Stimulated activated CD4-positive, alpha-beta T cell treated with anti-CD3 and anti-CD28 coated beads, Interleukin-15, amount 100 ng/mL, for 24 hours (primary cell): ENCODE measurements around the gene ADGRF3.
"Not testable (repeated sequence)": the region's sequence is repeated elsewhere in the genome, so short reads cannot be mapped to it uniquely, and the experiment has no call there.

Source experiments
- DNase-seq: peaks from one replicate; pipeline ENCODE4 v3.0.0-alpha.2; 2020

The ADGRF3 gene

GRCh38 chr2:26347286-26347865 is 787 bp upstream of the ADGRF3 start:
- DNase-seq: no peak

- peak; percentile 99 for DNase-seq
Observed at GRCh38 chr2:26345545-26346453, 790 bp downstream of the ADGRF3 start, which contains the start of gene SELENOI. Gene SELENOI (plus strand): TSS chr2:26346143. CDS start chr2:26346233, 90 bp downstream.

- no peak for DNase-seq
Observed at GRCh38 chr2:26345283-26345544, 1.4 kb downstream of the ADGRF3 start.

GRCh38 chr2:26344581-26345282 is 1.9 kb downstream of the ADGRF3 start:
- peak; percentile 55 for DNase-seq

DNA sequence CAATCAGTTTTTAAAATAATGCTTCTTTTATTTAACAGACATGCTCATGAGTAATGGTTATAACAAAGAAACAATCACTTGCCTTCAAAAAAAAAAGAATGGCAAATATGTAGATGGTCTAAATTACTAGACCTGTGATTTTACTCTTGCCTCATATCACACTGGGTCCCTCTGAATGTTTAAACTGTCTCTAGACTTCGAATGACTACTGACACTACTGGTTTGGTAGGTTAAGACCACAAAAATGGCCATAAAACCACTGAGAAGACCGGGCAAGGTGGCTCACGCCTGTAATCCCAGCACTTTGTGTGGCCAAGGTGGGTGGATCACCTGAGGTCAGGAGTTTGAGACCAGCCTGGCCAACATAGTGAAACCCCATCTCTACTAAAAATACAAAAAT is 5.8 kb downstream of the ADGRF3 start:
- no peak for DNase-seq

DNA sequence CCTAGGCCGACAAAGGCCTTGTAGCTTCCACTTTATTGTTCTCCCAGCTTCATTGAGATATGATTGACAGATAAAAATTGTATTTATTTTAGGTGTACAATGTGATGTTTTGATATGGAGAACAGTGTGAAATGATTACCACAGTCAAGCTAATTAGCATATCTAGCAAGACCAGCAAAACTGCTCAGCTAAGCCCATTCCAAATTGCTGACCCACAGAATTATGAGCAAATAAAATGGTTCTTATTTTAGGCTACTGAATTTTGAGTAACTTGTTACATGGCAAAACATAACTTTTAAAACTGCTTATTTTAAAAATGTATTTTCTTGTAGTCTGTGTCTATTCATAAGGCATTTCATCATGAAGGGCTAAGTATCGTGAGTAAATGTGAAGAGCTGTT is 9.3 kb downstream of the ADGRF3 start:
- no peak for DNase-seq

DNA sequence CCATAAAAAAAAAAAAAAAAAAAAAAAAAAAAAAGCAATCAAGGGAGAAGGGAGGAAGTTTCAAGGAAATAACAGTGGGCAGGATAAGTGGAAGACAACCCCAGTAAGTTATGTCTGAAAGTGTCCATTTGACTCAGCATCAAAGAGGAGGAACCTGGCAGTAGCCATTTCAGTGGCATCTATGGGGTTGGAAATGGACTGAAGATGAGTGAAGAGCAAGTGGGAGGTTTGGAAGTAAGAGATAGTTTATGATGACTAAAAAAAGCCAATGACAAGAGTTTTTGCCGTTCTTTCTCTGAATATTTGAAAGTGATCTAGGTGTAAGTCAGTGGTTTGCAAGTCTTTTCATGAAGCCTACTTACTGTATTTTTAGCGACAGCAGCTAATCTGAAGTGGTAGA is 9.9 kb downstream of the ADGRF3 start:
- no peak for DNase-seq

DNA sequence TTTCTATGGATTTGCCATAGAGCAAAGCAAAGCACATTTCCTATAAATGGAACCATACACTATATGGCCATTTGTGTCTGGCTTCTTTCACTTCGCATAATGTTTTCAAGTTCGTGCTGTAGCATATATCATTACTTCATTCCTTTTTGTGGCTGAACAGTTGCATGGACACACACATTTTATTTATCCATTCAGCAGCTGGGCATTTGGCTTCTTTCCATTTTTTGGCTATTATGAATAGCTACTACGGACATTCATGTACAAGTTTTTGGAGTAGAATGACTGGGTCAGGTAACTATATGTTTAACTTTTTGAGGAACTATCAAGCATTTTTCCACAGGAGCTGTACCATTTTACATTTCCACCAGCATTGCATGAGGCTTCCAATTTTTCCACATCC is 11.4 kb downstream of the ADGRF3 start:
- DNase-seq: no peak

DNA sequence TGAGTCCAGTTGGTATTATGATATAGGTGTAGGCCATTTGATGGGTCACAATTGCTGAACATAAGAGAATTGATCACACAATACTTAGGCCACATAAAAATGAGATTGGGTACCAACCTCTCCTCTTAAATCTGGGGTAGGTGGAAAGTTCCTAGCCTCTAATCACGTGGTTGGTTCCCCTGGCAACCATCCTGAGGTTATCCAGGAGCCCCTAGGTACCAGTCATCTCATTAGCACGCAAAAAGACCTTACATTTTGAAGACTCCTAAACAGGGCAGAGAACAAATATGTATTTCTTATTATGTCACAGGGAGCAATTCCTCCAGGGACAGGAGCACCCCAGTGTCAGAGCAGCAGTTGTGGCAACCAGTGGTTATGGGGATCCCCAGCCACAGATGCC is 13.3 kb downstream of the ADGRF3 start:
- no peak for DNase-seq

- not testable (repeated sequence) for DNase-seq
Observed at GRCh38 chr2:26331321-26331720, 15.3 kb downstream of the ADGRF3 start.

DNA sequence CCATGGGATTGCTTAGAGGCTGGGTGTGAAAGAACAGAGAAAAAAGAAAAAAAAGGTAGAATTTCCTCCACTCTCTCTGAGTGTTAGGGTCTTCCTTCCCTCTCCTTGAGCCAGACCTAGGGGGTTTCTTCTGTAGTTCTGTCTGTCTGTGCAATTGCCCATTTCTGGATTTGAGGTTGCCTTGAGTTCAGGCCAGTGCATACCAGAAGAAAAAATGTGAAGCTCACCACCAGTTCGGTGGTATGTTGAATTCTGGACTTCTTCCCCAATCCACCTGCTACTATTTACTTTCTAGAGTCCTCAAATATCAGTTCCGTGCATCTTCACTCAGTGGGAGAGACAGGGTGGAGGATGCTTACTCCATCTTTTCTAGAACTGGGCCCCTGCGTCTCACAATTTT is 16.0 kb downstream of the ADGRF3 start:
- no peak for DNase-seq

DNA sequence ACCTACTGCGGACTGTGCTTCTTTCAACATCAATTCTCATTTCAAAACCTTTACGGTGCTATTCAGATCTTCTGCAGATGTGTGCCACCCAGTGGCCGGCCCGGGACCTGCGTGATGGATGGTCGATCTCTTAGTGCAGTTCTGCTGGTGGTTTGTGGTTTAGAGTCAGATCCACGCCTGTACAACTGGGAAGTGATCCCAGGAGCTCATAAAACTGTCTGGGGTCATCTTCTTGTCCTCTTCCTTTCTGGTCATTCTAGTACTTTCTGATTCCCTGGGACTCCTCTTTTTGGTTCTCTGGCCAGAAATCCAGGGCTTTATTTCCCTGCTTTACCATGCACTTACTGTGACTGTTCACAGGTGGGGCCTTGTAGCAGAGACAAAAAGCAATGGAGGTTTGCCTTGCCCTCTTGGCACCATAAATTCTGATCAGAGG is 16.5 kb downstream of the ADGRF3 start:
- peak; percentile 90 for DNase-seq

- not testable (repeated sequence) for DNase-seq
Observed at GRCh38 chr2:26329083-26329482, 17.5 kb downstream of the ADGRF3 start.

GRCh38 chr2:26327291-26328272 is 19.0 kb downstream of the ADGRF3 start:
- no peak for DNase-seq

DNA sequence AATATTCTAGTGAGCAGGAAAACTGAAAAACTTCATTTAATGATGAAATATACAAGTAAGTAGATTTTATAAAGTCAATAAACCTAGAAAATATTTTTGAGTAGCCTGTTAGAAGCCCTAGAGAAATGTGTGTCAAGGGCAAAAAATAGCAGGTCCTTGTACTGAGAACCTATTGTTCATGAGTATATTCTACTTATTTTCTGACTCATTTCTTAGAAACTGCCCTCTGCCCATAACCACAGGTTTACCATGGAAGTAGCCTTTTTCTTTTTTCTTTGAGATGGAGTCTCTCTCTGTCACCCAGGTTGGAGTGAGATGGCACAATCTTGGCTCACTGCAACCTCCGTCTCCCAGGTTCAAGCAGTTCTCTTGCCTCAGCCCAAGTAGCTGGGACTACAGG is 20.1 kb downstream of the ADGRF3 start:
- no peak for DNase-seq

GRCh38 chr2:26325851-26326250 is 20.7 kb downstream of the ADGRF3 start:
- no peak for DNase-seq

- DNase-seq: no peak
Observed at GRCh38 chr2:26324903-26325302, 21.7 kb downstream of the ADGRF3 start.

DNA sequence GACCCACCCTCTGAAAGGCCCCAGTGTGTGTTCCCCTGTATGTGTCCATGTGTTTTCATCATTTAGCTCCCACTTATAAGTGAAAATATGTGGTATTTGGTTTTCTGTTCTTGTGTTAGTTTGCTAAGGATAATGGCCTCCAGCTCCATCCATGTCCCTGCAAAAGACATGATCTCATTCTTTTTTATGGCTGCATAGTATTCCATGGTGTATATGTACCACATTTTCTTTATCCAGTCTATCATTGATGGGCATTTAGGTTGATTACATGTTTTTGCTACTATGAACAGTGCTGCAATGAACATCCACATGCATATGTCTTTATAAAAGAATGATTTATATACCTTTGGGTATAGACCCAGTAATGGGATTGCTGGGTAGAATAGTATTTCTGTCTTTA is 22.1 kb downstream of the ADGRF3 start:
- not testable (repeated sequence) for DNase-seq

- DNase-seq: no peak
Observed at GRCh38 chr2:26318950-26319349, 27.6 kb downstream of the ADGRF3 start.

- no peak for DNase-seq
Observed at GRCh38 chr2:26317377-26318105, 29.0 kb downstream of the ADGRF3 start.

DNA sequence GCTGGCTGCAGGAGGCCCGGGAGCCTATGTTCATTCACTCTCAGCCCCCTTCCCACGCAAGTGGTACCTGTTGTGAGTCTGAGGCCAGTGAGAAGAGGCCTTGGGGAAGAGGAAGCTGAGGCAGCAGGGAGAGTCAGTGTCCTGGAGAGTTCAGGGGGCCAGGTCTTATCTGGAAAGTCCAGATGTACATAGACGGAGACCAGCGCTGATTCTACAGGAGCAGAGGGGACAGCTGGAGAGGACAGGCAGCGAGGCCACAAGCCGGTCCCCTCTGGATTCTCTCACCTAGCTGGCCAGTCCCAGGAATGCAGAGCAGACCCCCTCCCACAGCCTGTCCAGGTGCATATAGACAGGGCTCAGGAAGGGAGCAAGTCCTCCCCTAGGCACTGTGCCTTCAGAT is 29.7 kb downstream of the ADGRF3 start:
- no peak for DNase-seq

- DNase-seq: no peak
Observed at GRCh38 chr2:26316041-26316440, 30.5 kb downstream of the ADGRF3 start.
